Epithelial cell of prostate (primary cell): ENCODE results near the gene FBXO44.
A peak's percentile ranks its signal among the peaks of the same experiment; 100 is the strongest.
"Not testable (repeated sequence)": the region's sequence is repeated elsewhere in the genome, so short reads cannot be mapped to it uniquely, and the experiment has no call there.

ENCODE experiments used
- DNase-seq: peaks from one replicate; pipeline ENCODE4 v3.0.0-alpha.2; 2011; ENCODE audit warnings: low read depth, low spot score
- H3K27ac ChIP-seq: fragments of 450-650 bp; 2 replicates; pipeline ENCODE4 v1.5.1; 2017; ENCODE audit warnings: mild to moderate bottlenecking

FBXO44 gene, protein sequence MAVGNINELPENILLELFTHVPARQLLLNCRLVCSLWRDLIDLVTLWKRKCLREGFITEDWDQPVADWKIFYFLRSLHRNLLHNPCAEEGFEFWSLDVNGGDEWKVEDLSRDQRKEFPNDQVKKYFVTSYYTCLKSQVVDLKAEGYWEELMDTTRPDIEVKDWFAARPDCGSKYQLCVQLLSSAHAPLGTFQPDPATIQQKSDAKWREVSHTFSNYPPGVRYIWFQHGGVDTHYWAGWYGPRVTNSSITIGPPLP

DNA sequence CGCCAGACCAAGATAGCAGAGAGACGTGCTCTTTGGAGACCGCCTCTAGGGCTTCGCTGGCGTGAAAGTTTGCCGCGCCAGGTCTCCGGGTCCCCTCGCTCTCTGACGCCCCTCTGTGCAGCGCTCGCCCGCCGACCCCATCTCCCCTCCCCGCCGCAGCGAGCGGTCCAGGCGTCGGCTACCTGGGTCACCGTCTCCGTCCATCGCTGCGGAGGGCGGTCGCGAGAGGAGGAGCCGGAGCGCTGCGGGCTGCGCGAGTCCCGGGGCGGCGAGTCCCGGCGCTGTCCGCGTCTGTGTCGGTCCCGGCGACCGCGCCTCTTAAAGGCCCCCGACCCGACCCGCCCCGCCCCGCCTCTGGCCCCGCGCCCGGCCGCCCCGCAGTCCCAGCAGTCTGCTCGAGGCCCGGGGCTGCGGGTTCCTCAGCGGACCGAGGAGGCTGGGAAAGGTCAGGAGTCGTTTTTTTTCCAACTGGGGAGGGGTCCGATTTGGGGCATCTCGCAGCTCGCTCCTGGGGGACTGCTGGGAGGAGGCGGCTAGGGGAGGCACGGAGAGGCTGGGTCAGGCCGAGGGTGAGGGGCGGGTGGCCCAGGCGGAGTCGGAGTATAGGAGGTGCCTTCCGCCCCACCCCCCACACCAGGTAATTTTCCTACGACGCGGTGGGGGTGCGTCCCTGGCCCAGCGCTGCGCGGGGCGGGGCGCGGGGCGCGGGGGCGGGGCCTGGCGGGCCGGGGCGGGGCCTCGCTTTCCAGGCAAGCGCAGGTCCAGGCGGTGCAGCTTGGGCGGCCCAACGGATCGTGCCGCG lies at the start of gene FBXO44, which contains the start of gene FBXO2:
Gene FBXO44, plus strand, starts transcription at position 741 of the 802 bp plus-strand sequence. CDS start 959 bp downstream, outside the sequence.
Gene FBXO2, minus strand, starts transcription at position 293 of the 802 bp plus-strand sequence. Its CDS starts 89 bp downstream, at position 204.
- DNase-seq = no peak
- peak within 1 kb of the TSS; percentile 47 for H3K27ac ChIP-seq

GRCh38 chr1:11606775-11607174 lies 47.9 kb upstream of the FBXO44 start:
- DNase-seq = no peak
- no peak overlapping the region for H3K27ac ChIP-seq

DNA sequence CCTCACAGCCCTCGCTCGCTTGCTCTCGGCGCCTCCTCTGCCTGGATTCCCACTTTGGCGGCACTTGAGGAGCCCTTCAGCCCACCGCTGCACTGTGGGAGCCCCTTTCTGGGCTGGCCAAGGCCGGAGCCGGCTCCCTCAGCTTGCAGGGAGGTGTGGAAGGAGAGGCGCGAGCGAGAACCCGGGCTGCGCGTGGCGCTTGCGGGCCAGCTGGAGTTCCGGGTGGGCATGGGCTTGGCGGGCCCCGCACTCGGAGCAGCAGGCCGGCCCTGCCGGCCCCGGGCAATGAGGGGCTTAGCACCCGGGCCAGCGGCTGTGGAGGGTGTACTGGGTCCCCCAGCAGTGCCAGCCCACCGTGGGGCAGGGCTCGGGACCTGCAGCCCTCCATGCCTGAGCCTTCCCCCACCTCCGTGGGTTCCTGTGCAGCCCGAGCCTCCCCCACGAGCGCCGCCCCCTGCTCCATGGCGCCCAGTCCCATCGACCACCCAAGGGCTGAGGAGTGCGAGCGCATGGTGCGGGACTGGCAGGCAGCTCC lies 46.0 kb upstream of the FBXO44 start:
- H3K27ac ChIP-seq, DNase-seq: not testable (repeated sequence)

GRCh38 chr1:11609378-11609777 lies 45.3 kb upstream of the FBXO44 start:
- not testable (repeated sequence) for DNase-seq, H3K27ac ChIP-seq

- no peak for DNase-seq
- no peak overlapping the region for H3K27ac ChIP-seq
Measured at GRCh38 chr1:11610629-11611180, 44.0 kb upstream of the FBXO44 start.

DNA sequence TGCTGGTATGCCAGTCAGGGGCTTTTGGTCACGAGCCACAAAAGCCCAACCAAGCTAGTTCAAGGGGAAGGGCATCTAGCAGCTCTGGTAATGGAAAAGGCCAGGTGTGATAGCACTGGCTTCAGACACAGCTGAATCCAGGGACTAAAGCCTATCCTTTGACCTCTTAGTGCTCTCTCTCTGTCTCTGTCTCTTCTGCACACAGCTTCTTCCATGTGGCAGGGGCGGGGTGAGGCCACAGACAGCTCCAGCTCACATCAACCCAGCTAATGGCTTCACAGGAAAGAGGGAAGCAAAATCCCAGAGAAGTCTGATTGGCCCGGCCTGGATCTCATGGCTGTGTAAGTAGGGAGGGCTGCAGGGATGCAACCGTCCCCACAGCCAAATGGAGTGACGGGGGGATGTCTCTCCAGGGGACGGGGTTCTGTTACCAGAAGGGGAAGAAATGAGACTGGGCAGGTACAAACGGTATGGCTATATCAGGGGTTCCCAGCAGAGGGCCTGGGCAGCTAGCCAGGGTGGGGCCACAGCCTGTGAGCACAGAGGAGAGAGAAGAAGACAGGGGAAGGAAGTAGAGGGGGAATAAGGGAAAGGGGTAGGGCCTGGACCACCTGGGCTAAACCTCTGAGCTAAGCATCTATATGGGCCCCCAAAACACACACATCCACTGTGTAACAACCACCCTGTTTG lies 42.9 kb upstream of the FBXO44 start:
- no peak for DNase-seq
- H3K27ac ChIP-seq = no peak overlapping the region

GRCh38 chr1:11613347-11613746 lies 41.3 kb upstream of the FBXO44 start:
- DNase-seq = no peak
- H3K27ac ChIP-seq = no peak overlapping the region

- no peak for DNase-seq
- no peak overlapping the region for H3K27ac ChIP-seq
Measured at GRCh38 chr1:11615090-11615489, 39.6 kb upstream of the FBXO44 start.

GRCh38 chr1:11616766-11617165 lies 37.9 kb upstream of the FBXO44 start:
- no peak for DNase-seq
- no peak overlapping the region for H3K27ac ChIP-seq

DNA sequence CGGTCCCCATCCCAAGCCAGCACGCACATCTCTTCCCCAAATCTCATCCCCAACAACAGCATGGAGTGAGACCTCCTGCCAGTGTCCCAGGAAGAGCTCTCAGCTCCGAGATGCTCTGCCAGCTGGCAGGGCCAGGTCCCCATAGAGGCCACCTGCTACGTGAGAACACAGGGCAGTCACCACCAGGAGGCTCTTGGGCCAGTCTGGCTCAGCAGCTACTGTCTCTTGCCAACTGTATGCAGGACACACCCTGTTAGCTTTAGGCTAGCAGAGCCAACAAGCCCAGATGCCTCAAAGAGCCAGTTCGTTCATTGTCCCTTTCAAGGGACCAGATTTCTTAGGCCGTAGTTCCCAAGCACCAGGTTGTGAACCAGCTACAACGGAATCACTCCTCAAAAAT lies 37.4 kb upstream of the FBXO44 start:
- no peak overlapping the region for H3K27ac ChIP-seq
- no peak for DNase-seq

- DNase-seq = no peak
- no peak overlapping the region for H3K27ac ChIP-seq
Measured at GRCh38 chr1:11617741-11618140, 36.9 kb upstream of the FBXO44 start.

- no peak for DNase-seq
- H3K27ac ChIP-seq = no peak overlapping the region
Measured at GRCh38 chr1:11620405-11620804, 34.3 kb upstream of the FBXO44 start.

DNA sequence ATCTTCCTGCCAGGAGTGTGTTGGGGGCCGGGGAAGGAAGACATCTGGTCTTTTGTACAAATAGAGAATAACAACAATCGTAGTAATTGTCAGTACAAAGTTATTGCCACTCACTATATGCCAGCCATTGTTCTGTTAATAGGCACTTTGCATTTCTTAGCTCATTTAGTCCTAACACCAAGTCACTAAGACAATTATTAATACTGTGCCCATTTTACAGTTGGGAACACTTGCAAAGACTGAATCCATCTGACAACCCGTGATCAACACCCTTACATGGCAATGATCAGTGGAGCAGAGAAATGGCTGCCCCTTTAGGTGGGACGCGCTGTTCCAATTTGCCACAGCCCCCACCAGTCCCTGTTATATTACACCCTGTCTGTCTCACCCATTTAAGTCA lies 33.8 kb upstream of the FBXO44 start:
- H3K27ac ChIP-seq = no peak overlapping the region

GRCh38 chr1:11622398-11622797 lies 32.3 kb upstream of the FBXO44 start:
- DNase-seq = no peak
- H3K27ac ChIP-seq = no peak overlapping the region

More for the DNA sequence above, 33.8 kb upstream of the FBXO44 start:
- no peak for DNase-seq

- DNase-seq = no peak
- H3K27ac ChIP-seq = no peak overlapping the region
Measured at GRCh38 chr1:11623702-11624101, 31.0 kb upstream of the FBXO44 start.

- no peak overlapping the region for H3K27ac ChIP-seq
- DNase-seq = no peak
Measured at GRCh38 chr1:11626551-11626950, 28.1 kb upstream of the FBXO44 start.

DNA sequence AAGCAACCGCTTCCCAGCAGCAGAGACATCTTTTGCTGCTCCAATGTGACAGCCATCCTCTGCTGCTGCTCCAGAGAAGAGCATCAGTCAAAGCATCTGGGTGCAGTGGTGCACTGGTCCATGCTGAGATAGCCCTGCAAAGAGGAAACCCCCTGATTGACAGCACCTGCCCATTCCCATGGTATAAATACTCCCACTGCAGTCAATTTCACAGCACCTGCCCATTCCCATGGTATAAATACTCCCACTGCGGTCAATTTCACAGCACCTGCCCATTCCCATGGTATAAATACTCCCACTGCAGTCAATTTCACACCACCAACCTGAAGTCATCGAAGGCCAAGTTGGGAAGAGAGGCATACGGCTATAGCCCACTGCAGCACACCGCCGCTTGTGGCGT lies 25.9 kb upstream of the FBXO44 start:
- DNase-seq = no peak
- H3K27ac ChIP-seq = no peak overlapping the region

DNA sequence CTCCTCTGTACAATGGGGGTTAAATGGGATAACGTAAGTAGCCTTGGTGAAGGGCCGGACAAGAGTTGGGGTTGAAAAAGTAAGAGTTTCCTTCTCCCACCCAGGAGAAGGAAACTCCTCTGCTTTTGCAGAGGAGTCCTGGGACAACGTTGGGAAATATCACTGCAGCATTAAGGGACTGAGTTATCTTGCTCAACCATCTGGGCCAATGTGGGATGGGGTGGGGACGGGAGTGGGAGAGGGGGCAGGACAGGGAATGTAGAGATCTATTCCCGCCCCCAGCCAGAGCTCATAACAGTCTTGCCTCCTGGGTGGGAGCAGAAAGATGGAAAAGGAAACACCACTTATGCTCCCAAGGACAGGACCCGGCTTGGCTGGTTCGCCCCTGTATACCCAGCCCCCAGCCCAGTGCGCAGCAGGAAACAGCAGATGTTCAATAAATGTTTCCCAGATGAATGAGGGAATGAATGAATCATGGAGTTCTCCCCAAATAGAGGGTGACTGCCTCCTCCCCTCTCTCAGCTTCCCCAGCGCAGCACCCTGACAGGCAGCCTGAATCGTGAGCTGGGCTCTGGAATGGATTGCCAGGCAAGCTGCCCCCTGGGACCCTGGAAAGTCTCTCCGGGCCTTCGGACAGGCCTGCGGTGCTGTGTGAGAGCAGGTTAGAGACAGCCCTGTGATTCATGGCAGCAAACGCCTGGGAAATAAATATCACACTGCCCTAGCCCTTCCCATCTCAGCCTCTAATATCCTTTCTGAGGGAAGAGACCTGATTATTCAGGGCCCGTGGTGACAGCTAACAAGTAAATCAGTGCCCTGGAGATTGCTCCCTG lies 25.3 kb upstream of the FBXO44 start:
- no peak for DNase-seq
- H3K27ac ChIP-seq = no peak overlapping the region

GRCh38 chr1:11634365-11635192 lies 20.1 kb upstream of the FBXO44 start:
- H3K27ac ChIP-seq = no peak overlapping the region
- no peak for DNase-seq
